AG09319 (cell line): ENCODE measurements around the gene PRKAR1B.

ENCODE experiments used
- DNase-seq: peaks from one replicate; pipeline ENCODE4 v3.0.0-alpha.2; 2010; ENCODE audit warnings: low read depth; ENCODE audit errors: extremely low read depth
- CTCF ChIP-seq: IDR thresholded peaks from 2 replicates; pipeline ENCODE4 v1.5.1; 2011; ENCODE audit warnings: low read depth, mild to moderate bottlenecking, inconsistent platforms, low read length, moderate library complexity

The PRKAR1B gene

GRCh38 chr7:674454-675410 is 52.3 kb downstream of the PRKAR1B start:
- TF ChIP-seq CTCF = no peak
- DNase-seq = no peak

GRCh38 chr7:673681-674453 is 53.2 kb downstream of the PRKAR1B start:
- no peak for TF ChIP-seq CTCF
- no peak for DNase-seq

GRCh38 chr7:672891-673290 is 54.2 kb downstream of the PRKAR1B start:
- DNase-seq = no peak
- TF ChIP-seq CTCF = no peak

GRCh38 chr7:671415-672042 is 55.6 kb downstream of the PRKAR1B start:
- no peak for TF ChIP-seq CTCF
- no peak for DNase-seq

- no peak for TF ChIP-seq CTCF
Observed at GRCh38 chr7:670501-671390, 56.3 kb downstream of the PRKAR1B start.

GRCh38 chr7:668958-669357 is 58.1 kb downstream of the PRKAR1B start:
- DNase-seq = no peak
- TF ChIP-seq CTCF = no peak

More at GRCh38 chr7:670501-671390, 56.3 kb downstream of the PRKAR1B start:
- DNase-seq = no peak
